ENCODE measurements around the gene HEXA. TPM values are rescaled to one million over a fixed set of nuclear protein-coding genes. Genes with fewer than 3 reads are reported as not detected.
A peak's percentile ranks its signal among the peaks of the same experiment; 100 is the strongest.
"Not testable (repeated sequence)": the region's sequence is repeated elsewhere in the genome, so short reads cannot be mapped to it uniquely, and the experiment has no call there.

Gene HEXA
- total RNA-seq, 1 donor from 2014 or later = 123 TPM

GRCh38 chr15:72415304-72415703 lies 39.5 kb upstream of the HEXA start:
- no peaks in the 10 kb centered on the region for H3K9me3 Mint-ChIP-seq (ENCODE audit: unreplicated experiment)
- no peak overlapping the region for H3K27ac Mint-ChIP-seq (ENCODE audit: unreplicated experiment)
- DNase-seq (ENCODE audit: low spot score) = no peak
- H3K36me3 Mint-ChIP-seq (ENCODE audit: low read depth, unreplicated experiment) = no peaks in the 10 kb centered on the region
- H3K27me3 Mint-ChIP-seq (ENCODE audit: unreplicated experiment) = no peaks in the 10 kb centered on the region
- no peak for TF ChIP-seq CTCF (IDR thresholded peaks at IDR 0.05; ENCODE audit: unreplicated experiment)
- H3K4me1 Mint-ChIP-seq (ENCODE audit: unreplicated experiment) = no peaks in the 10 kb centered on the region
- no peak overlapping the region for H3K4me3 Mint-ChIP-seq (ENCODE audit: unreplicated experiment)

GRCh38 chr15:72413337-72413736 lies 37.5 kb upstream of the HEXA start:
- not testable (repeated sequence) for DNase-seq (ENCODE audit: low spot score); H3K27ac Mint-ChIP-seq (ENCODE audit: unreplicated experiment); H3K27me3 Mint-ChIP-seq (ENCODE audit: unreplicated experiment); H3K9me3 Mint-ChIP-seq (ENCODE audit: unreplicated experiment); H3K36me3 Mint-ChIP-seq (ENCODE audit: low read depth, unreplicated experiment); H3K4me3 Mint-ChIP-seq (ENCODE audit: unreplicated experiment); H3K4me1 Mint-ChIP-seq (ENCODE audit: unreplicated experiment)

GRCh38 chr15:72411544-72411943 lies 35.7 kb upstream of the HEXA start:
- no peak for TF ChIP-seq CTCF (IDR thresholded peaks at IDR 0.05; ENCODE audit: unreplicated experiment)
- Mint-ChIP-seq H3K4me1 (ENCODE audit: unreplicated experiment) (peaks cover 3% of the 10 kb centered on the region), H3K4me3 (ENCODE audit: unreplicated experiment) (no peak overlapping the region), H3K27ac (ENCODE audit: unreplicated experiment) (no peak overlapping the region), H3K36me3 (ENCODE audit: low read depth, unreplicated experiment) (no peaks in the 10 kb centered on the region), H3K27me3 (ENCODE audit: unreplicated experiment) (peaks cover 2% of the 10 kb centered on the region), H3K9me3 (ENCODE audit: unreplicated experiment) (no peaks in the 10 kb centered on the region)
- no peak for DNase-seq (ENCODE audit: low spot score)

GRCh38 chr15:72411111-72411510 lies 35.3 kb upstream of the HEXA start:
- H3K4me3 Mint-ChIP-seq (ENCODE audit: unreplicated experiment) = no peak overlapping the region
- H3K27me3 Mint-ChIP-seq (ENCODE audit: unreplicated experiment) = peaks cover 2% of the 10 kb centered on the region
- no peaks in the 10 kb centered on the region for H3K36me3 Mint-ChIP-seq (ENCODE audit: low read depth, unreplicated experiment)
- H3K27ac Mint-ChIP-seq (ENCODE audit: unreplicated experiment) = no peak overlapping the region
- DNase-seq (ENCODE audit: low spot score) = no peak
- no peak for TF ChIP-seq CTCF (IDR thresholded peaks at IDR 0.05; ENCODE audit: unreplicated experiment)
- H3K4me1 Mint-ChIP-seq (ENCODE audit: unreplicated experiment) = peaks cover 5% of the 10 kb centered on the region
- no peaks in the 10 kb centered on the region for H3K9me3 Mint-ChIP-seq (ENCODE audit: unreplicated experiment)

GRCh38 chr15:72406936-72407335 lies 31.1 kb upstream of the HEXA start:
- TF ChIP-seq CTCF (IDR thresholded peaks at IDR 0.05; ENCODE audit: unreplicated experiment) = no peak
- no peak for DNase-seq (ENCODE audit: low spot score)
- no peak overlapping the region for H3K27ac Mint-ChIP-seq (ENCODE audit: unreplicated experiment)
- H3K4me3 Mint-ChIP-seq (ENCODE audit: unreplicated experiment) = no peak overlapping the region
- H3K4me1 Mint-ChIP-seq (ENCODE audit: unreplicated experiment) = peaks cover 34% of the 10 kb centered on the region
- H3K36me3 Mint-ChIP-seq (ENCODE audit: low read depth, unreplicated experiment) = no peaks in the 10 kb centered on the region
- H3K9me3 Mint-ChIP-seq (ENCODE audit: unreplicated experiment) = no peaks in the 10 kb centered on the region
- H3K27me3 Mint-ChIP-seq (ENCODE audit: unreplicated experiment) = peaks cover 2% of the 10 kb centered on the region

- Mint-ChIP-seq H3K27me3 (ENCODE audit: unreplicated experiment) (peaks cover 2% of the 10 kb centered on the region), H3K4me1 (ENCODE audit: unreplicated experiment) (peaks cover 34% of the 10 kb centered on the region), H3K36me3 (ENCODE audit: low read depth, unreplicated experiment) (no peaks in the 10 kb centered on the region), H3K27ac (ENCODE audit: unreplicated experiment) (peak overlapping the region; percentile 98), H3K4me3 (ENCODE audit: unreplicated experiment) (no peak overlapping the region), H3K9me3 (ENCODE audit: unreplicated experiment) (no peaks in the 10 kb centered on the region)
- TF ChIP-seq CTCF (IDR thresholded peaks at IDR 0.05; ENCODE audit: unreplicated experiment) = no peak
- no peak for DNase-seq (ENCODE audit: low spot score)
These were observed 29.0 kb upstream of the HEXA start for GRCh38 chr15:72404841-72405240.
